GM21786 (cell line): ENCODE measurements around the gene MAP3K8.
"Not testable (repeated sequence)": the region's sequence is repeated elsewhere in the genome, so short reads cannot be mapped to it uniquely, and the experiment has no call there.

Experiments used
- ATAC-seq: cut with Tn5 transposase; IDR thresholded peaks from one replicate; pipeline ENCODE4 v1.9.1; 2021; ENCODE audit not compliant: unreplicated experiment

The MAP3K8 gene

DNA sequence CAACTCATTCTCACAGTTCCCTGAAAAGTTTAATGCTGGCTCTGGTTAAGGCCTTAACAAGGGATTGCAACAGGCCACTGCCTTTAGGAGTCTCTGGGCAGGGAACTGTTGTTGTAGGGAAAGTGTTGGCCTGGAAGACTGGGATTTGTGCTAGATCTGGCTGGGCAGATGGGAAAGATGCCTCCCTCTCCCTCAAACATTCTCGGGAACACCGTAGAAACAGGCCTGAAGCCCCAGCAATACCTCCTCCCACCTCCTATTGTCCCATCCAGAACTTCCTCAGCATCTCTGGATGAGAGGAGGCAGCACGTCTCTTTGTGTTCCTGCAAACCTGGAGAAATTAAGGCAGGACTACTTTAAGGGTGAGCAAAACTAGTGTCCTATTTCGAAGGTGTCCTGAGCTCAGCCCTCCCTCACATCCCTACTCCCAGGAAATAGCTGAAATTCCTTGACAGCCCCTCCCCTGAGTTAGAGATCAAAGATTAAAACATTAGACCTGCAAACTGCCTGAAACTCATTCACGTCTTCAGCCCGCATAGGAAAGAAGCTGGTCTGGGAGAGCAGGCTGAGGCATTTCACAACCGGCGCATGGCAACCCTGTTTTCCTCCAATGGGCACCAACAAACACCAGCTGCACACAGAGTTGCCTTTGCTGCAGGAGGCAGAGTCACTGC lies 10.9 kb upstream of the MAP3K8 start:
- ATAC-seq = no peak

DNA sequence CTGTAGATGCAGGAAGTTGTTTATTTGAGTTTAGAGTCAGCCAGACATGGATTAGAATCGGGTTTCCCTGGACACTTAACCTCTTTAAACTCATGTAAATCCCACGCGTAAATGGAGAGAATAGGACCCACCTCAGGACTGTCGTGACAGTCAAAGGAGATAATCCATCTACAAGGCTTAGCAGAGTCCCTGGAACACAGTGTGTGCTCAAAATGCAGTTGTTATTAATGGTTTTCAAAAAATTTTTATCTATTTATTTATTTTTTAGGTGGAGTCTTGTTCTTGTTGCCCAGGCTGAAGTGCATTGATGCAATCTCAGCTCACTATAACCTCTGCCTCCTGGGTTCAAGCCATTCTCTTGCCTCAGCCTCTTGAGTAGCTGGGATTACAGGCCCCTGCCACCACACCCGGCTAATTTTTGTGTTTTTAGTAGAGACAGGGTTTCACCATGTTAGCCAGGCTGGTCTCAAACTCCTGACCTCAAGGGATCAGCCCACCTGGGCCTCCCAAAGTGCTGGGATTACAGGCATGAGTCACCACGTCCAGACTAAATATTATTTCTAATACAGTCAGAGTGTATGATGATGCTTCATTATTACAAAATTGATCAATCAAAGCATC lies 10.2 kb upstream of the MAP3K8 start:
- ATAC-seq = not testable (repeated sequence)

DNA sequence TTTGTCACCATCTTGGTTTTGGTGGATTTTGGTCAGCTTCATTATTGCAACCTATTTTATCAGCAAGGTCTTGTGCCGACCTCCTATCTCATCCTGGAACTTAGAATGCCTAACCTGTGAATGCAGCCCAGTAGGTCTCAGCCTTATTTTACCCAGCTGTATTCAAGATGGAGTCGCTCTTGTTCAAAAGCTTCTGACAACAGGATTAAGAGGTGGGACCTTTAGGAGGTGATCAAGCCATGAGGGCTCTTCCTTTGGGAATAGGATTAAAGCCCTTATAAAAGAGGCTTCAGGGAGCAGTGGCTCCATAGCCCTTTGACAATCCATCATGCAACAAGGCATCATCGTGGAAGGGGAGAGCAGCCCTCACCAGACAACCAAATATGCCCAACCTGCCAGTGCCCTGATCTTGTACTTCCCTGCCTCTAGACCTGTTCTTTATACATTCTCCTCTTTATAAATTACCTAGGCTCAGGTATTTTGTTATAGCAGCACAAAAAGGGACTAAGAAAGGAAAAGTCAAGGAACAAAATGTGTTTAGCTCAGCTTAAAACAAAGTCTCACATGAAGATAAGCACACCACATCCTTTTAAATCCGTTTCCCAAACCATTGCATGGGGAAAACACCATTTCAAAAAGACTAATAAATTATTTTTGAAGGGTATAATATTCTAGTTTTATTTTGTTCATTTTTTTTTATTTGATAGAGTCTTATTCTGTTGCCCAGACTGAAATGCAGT lies 8.5 kb upstream of the MAP3K8 start:
- no peak for ATAC-seq

DNA sequence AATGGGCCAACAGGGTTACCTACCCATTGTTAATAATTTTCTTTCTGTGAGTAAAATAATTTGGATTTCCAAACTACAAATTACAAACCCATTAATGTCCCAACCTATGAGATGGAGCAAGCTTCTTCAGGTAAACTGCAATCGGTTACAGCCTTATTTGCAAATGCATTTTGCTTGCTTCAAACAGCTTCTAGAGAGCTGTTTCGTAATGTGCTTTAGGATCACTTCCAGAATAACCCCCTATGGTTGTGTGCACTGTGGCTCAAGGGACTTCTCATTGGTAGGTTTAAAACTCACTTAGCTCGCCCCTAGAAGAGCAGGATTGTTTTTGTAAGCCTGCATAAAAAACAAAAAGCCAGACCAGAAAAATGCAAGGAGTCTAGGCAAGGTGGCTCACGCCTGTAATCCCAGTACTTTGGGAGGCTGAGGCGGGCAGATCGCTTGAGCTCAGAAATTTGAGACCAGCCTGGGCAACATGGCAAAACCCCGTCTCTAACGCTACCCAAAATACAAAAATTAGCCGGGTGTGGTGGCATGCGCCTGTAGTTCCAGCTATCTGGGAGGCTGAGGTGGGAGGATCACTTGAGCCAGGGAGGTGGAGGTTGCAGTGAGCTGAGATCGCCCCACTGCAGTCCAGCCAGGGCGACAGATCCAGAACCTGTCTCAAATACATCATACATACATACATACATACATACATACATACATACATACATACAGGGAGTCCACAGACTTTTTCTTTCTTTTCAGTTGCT lies 3.3 kb upstream of the MAP3K8 start:
- ATAC-seq = no peak

DNA sequence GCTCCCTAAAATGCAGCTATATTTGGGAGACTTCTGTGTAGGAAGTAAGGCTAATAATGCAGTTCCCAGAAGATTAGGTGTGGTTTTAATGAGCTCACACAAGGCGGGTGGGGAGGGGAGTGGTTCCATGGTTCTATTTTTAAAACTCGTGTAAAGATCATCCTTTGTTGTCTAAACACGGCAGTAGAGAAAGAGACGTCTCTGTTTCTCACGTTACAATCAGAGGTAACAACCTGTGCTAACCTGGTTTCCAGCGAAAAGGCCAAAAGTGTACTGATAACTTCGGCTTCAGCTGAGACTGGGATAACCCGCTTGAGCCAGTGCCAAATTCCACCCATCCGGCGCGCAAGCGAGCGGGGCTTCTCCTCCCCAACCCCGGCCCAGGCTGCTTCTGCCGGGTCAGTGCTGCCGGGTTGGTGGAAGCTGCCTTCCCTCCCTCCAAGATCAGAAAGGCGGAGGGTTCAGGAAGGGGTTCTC lies 2.5 kb upstream of the MAP3K8 start:
- no peak for ATAC-seq

DNA sequence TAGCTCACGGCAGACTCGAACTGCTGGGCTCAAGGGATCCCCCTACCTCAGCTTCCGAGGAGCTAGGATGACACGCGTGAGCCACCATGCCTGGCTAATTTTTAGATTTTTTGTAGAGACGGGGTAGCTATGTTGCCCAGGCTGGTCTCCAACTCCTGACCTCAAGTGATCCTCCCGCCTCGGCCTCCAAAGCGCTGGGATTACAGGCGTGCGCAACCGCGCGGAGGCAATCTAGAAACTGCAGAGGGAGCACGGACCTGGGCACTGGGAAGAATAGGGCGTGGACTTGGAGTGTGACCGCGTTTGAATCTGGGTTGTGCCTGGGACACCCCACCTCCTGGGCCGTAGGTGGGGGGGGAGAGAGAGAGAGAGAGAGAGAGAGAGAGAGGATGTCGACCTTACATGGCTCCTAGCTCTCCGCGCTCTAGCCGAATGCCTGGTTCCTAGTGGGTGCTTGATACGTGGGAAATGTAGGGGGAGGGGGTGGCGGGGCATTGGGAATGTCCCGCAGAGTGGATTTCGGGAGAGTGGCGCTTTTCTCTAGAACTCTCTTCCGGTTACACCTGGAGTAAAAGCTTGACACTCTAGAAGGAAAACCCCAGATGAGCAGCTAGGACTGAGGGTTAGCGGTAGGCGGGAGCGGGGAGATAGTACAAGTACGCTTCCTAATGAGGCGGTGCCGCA lies 1.2 kb upstream of the MAP3K8 start:
- peak; percentile 3 for ATAC-seq

DNA sequence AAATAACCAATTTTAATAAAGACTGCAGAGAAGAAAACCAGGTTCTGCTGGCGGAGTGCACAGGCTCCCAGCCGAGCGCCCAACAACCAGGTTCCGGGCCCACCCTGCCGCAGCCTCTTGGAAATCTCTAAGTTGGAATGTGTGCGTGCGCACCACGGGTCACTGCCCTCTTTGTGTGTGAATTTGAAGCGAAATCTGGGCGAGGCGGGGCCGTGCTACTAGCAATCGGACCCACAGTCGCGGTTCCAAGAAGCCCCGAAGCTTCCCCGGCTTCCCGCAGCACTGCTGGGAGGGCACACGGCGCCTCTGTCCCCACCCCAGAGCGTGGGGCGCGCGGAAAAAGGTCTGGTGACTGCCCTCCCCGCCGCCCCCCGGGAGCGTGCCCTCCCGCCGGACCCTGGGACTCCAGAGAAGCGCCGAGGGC lies 666 bp upstream of the MAP3K8 start:
- ATAC-seq = no peak

DNA sequence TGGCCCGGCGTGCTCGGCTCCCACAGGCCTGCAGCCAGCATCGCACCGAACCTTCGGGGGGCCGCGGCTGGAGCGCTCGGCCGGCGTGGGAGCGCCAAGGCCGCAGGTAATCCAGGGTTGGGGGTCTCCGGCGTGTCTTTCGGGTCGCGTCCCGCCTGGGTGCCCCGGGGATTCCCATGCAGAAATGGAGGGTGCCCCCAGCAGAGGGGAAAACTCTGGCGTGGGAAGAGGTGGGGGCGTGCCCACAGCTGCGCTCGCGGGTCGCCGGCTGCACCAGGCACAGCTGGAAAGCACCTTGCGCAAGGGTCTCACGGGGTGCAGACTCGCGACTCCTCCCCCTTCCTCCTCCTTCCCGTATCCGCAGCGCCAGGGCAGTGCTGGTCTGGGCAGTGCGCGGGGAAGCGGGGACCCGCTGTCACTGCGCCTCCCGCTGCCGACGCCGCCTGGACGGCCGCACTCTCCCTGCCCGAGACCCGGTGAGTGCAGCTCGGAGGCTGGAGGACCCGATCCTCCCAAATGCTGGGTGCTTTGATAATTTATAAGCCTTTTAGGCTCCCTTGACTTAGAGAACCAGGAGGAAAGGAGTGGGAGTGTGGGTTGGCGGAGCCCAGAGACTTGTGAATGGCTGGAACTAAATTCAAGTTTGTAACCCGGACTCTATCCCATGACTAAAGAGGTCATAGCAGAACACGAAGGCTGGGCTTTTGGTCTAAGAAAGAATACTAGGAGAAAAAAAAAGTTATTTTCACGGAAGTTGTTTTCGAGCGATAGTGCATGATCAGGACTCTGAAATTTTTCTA lies 489 bp downstream of the MAP3K8 start:
- ATAC-seq = peak; percentile 39

DNA sequence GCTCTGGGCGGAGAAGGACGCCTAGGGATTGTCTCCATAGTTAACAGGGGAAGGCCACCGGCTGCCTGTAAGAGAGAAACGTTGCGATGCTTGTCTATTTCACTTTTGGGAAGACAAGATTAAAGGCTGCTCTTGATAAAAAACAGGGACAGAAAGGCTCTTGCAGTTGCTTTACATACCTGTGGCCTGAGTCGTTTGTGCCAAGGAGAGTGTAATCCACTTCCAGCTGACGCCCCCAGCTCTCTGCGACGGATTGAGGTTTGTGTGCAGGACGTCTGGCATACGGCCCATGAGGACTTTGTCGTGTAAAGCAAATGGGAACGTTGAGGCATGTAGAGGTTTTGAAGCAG lies 1.1 kb downstream of the MAP3K8 start:
- ATAC-seq = no peak

DNA sequence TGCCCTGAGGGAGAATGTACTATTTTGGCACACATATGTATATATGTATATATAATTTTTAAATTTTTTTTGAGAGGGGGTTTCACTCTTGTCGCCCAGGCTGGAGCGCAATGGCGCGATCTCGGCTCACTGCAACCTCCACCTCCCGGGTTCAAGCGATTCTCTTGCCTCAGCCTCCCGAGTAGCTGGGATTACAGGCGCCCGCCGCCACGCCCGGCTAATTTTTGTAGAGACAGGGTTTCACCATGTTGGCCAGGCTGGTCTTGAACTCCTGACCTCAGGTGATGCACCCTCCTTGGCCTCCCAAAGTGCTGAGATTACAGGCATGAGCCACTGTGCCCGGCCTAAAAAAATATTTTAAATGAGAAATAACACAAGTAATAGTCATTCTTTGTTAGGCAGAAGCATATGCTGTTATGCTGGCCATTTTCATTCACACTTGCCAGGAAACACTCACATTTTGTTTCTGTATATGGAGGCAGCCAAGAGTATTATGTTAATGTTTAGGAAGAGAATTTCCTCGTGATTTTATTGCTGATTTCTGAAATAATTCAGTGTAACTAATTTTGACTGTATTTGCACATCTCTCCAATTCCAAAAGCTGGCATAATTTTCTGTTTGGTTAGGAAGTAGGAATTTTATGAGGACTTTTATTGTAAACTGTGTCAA lies 1.6 kb downstream of the MAP3K8 start:
- not testable (repeated sequence) for ATAC-seq

DNA sequence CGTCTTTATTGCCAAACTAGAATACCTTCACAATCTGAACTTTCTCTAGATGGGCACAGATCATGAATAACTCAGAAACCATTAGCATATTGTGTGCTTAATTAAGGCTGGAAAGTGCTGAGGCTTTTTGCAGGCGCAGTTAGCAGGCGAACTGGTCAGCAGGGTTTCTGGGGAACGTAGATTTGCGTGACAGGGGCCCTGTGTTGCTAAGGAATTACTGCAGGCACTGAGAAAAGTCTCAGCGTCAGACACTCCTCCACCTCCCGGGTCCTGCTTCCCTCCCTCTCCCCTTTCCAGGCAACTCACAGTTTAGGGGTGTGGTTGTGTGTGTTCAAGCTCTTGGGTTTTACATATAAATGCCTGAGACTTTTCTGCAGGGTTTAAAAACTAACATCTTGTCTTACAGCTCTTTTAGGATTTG lies 2.2 kb downstream of the MAP3K8 start:
- no peak for ATAC-seq

DNA sequence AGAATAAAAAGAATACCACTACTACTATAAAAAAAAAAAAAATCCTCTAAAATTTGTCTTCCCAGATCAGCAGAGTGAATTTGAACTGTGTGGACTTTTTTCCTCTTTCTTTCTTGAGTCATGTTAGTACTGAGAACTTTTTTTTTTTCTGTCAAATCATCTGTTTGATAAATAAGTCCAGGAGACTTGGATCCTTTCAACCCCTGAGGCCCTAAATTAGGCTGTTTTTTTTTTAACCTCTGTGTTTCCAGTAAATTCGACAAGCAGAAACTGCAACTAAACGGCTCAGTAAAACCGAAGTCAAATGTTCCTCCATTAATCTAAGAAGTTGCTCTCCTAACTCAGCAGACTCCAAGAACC lies 2.7 kb downstream of the MAP3K8 start:
- no peak for ATAC-seq

DNA sequence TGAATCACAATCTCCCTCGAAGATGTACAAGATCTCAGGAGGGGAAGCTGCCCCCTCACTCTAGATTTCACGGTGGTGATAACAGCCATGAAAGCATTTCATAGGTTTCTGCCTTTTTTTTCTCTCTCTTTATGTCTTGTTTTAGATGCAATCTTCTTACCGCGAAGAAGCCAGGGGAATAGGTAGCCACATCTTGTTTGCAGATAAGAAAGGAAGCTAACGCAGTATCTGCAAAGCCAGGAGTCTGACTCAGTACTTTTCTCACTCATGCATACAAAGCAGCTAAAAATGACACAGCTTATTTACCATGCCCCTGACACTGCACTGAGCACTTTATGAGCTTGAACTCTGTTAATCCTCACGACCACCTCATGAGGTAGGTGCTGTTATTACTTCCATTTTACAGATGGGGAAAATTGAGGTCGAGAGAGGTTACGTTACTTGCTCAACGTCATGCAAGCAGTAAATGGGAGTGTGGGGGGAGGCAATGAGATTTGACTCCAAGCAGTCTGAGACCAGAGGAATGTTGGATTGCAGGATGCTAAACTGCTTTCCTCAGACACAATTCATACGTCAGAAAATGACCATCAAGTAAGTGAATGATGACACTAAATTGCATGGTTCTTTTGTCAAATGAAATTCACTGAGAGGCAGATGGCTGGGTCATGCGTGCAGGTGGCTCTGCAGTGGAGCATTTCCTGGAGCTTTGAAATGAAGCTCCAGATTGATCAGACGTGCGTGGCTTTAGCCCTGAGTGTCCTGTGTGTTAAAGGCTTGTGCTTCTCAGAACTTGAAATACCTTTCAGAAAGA lies 3.3 kb downstream of the MAP3K8 start:
- ATAC-seq = no peak

DNA sequence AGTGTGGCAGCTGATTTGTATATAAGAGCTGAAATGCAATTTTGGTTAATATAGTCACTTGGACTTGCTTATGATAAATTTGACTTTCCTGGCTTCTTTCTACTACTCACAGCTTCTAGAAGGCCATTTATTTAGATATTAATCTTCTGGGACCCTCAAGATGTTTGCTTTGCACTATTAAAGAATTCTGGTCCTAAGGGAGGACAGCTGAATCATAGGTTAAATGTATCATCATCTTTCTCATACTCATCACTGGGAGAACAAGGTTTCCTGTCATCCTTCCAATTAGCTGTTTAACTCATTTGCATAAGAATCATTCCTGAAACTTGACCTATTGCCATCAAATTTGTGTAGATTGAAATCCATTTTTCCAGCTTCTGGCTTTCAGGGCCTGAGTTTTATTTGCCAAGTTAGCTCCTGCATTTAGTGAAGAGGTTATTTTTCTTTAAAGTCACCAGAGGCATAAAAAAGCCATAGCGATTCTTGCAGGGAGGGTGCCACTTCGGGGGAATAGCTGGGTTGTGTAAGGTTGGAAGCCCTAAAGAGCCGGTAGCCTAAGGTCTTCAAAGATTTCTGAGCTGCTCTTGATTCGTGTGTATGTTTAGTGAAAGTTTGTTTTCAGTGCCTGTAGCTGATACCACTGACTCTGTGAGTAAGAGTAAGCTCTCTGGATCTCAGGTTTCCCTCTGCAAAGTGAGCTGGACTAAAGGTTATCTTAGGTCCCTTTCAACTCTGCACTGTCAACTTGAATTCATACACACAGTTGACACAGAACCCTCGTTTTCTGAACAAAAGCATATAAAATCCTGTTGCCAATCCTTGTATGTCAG lies 4.3 kb downstream of the MAP3K8 start:
- ATAC-seq = no peak

DNA sequence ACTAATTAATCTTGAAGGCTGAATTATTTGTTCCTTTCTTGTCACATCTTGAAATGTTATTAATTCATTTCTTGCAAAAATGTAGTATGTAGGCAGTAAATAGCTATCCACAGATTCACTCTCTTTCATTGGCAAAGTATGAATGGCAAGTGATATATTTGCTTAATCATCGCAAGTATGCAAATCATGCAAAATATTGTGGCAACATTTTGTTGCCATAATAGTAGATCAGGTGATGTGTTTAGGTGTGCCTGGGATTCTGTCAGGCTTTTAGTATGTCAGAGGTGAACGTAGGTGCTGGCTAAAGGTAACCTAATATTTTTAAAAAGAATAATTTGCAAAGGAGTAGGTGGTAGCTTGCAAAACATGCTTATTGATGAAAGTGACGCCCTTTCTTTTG lies 5.9 kb downstream of the MAP3K8 start:
- no peak for ATAC-seq

DNA sequence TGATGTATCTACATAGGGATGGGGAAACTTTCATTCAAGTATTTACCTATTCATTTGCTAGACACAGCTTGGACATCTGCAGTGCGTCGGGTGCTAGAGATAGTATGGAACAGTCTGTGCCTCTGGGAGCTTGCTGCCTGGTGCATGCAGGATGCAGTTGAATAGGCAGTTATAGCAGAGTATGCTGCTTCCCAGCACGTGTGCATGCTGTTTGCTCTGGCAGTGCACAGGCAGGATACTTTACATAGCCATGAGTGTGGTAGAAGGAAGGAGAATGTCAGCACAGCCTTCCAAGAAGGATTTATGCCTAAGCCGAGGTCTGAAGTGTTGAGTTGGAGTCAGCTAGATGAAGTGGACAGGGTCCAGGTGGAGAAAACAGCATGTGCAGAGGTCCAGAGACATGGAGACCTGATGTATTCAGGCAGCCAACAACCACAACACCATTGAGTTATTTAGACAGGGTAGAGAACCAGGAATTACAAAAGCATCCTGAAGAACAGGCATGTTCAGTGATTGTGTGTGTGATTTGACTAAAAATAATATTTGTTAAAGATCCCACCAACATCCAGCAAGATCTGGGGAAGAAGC lies 8.1 kb downstream of the MAP3K8 start:
- no peak for ATAC-seq

DNA sequence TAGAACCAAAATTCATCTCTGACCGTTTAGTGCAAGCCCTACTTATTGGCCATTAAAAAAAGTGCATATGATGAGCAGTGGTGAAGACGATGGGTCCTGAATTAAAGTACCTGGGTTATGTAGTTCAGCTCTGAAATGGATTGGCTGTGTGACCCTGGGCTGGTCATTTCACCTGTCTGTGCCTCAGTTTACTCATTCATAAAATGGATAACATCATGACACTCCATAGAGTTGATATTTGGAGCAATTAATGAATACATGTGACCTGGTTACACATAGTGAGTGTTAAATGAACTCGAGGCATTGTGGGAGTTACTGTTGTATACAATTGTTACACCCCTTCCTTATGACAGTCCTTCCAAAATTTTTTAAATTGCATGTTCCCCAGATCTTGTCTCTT lies 9.1 kb downstream of the MAP3K8 start:
- no peak for ATAC-seq

DNA sequence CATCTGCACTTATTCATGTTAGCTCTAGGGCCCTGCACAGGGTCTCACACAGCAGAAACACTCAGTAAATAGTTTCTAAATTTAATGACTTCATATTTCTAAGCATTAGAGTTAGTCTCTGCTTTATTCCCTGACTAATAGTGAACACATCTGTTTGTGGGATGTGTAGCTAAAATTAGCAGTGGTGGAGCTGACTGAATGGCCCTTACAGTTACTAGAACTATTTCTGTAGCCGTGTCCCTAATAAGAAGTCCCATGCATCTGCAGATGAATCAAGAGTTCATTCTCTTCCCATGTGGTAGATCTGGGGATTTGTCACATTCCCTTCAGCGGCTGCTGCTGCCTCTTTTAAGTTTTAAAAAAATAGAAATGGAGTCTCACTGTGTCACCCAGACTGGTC lies 11.7 kb downstream of the MAP3K8 start:
- ATAC-seq = no peak
